OCI-LY3 (cell line): Measurements from ENCODE around the gene FGGY.
"Not testable (repeated sequence)": the region's sequence is repeated elsewhere in the genome, so short reads cannot be mapped to it uniquely, and the experiment has no call there.

Experiments used
- H2AFZ ChIP-seq: fragments of 200-600, 300-600 bp; shearing (Covaris generic); 2 replicates; pipeline ENCODE4 v1.6.0; 2014; ENCODE audit warnings: antibody characterized with exemption, low read depth, low read length
- H3K27ac ChIP-seq: fragments of 200-600, 300-600 bp; sonication (generic); 2 replicates; pipeline ENCODE4 v1.5.1; 2014; ENCODE audit warnings: mild to moderate bottlenecking, low read length, moderate library complexity, mixed read lengths
- H3K27me3 ChIP-seq: fragments of 200-600, 300-600 bp; sonication (generic); 2 replicates; pipeline ENCODE4 v1.6.1; 2014; ENCODE audit warnings: low read depth, low read length, mixed read lengths
- H3K36me3 ChIP-seq: fragments of 200-600, 300-600 bp; sonication (generic); replicated peaks from 2 replicates; pipeline ENCODE3; 2014; ENCODE audit warnings: low read depth, low read length, mixed read lengths
- H3K4me1 ChIP-seq: fragments of 300-600, 200-600 bp; sonication (generic); 2 replicates; pipeline ENCODE4 v1.6.1; 2014; ENCODE audit warnings: low read length, mixed read lengths
- H3K4me2 ChIP-seq: fragments of 200-600, 300-600 bp; sonication (generic); 2 replicates; pipeline ENCODE4 v1.6.1; 2014; ENCODE audit warnings: low read length, mixed read lengths
- H3K4me3 ChIP-seq: fragments of 300-600, 200-600 bp; sonication (generic); 2 replicates; pipeline ENCODE4 v1.5.1; 2014; ENCODE audit warnings: antibody characterized with exemption, mild to moderate bottlenecking, low read length, moderate library complexity
- H3K79me2 ChIP-seq: fragments of 300-600, 200-600 bp; shearing (Covaris generic); 2 replicates; pipeline ENCODE4 v1.6.1; 2014; ENCODE audit warnings: mild to moderate bottlenecking, low read length, mixed read lengths
- H3K9ac ChIP-seq: fragments of 300-600, 200-600 bp; shearing (Covaris generic); 2 replicates; pipeline ENCODE4 v1.6.0; 2014; ENCODE audit warnings: mild to moderate bottlenecking, low read length, moderate library complexity
- H3K9me3 ChIP-seq: fragments of 200-600, 300-600 bp; shearing (Covaris generic); 2 replicates; pipeline ENCODE4 v1.6.1; 2014; ENCODE audit warnings: low read length, mixed read lengths; ENCODE audit not compliant: insufficient read depth
- H4K20me1 ChIP-seq: fragments of 200-600, 300-600 bp; sonication (generic); 2 replicates; pipeline ENCODE4 v1.6.1; 2016; ENCODE audit warnings: low read length, mixed read lengths; ENCODE audit not compliant: insufficient read depth
- CTCF ChIP-seq: fragments of 200-600, 300-600 bp; sonication (generic); IDR thresholded peaks from 2 replicates; pipeline ENCODE4 v1.5.1; 2014; ENCODE audit warnings: antibody characterized with exemption, low read length, low read depth
- EZH2phosphoT487 ChIP-seq: fragments of 200-600 bp; shearing (Covaris generic); IDR thresholded peaks from 2 replicates; pipeline ENCODE4 v1.6.1; 2018; ENCODE audit warnings: antibody characterized with exemption, mixed run types, low read depth

Gene FGGY

DNA sequence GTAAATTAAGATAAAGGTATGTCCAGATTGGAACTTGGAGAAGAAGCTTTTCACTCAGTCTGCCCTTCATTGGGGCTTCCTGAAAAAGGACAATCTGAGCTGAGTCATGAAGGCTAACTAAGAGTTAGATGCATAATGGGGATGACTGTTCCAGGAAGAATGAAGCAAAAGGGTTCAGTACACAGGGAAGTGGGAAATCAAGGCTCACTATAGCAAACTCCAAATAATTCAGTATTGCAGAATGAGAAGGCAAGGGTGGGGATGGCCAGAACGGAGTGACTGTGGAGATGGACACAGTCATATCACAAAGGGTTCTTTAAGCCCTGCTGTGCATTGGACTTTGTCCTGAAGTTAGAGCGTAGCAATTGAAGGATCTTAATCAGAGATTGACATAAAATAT lies 158.3 kb downstream of the FGGY start:
- H3K27me3 ChIP-seq, result no peaks in the 10 kb centered on the region
- H3K79me2 ChIP-seq, result no peaks in the 10 kb centered on the region
- no peaks in the 10 kb centered on the region for H4K20me1 ChIP-seq
- no peak for TF ChIP-seq CTCF
- no peak for TF ChIP-seq EZH2phosphoT487
- H3K27ac ChIP-seq, result no peak overlapping the region
- no peak overlapping the region for H3K9ac ChIP-seq
- H3K4me1 ChIP-seq, result no peaks in the 10 kb centered on the region
- H3K36me3 ChIP-seq, result no peaks in the 10 kb centered on the region
- no peak overlapping the region for H2AFZ ChIP-seq
- no peaks in the 10 kb centered on the region for H3K9me3 ChIP-seq
- H3K4me3 ChIP-seq, result no peak overlapping the region
- H3K4me2 ChIP-seq, result no peak overlapping the region

- Histone ChIP-seq H2AFZ (no peak overlapping the region), H3K27ac (no peak overlapping the region), H3K79me2 (no peaks in the 10 kb centered on the region), H3K9me3 (no peaks in the 10 kb centered on the region), H3K4me3 (no peak overlapping the region), H3K27me3 (no peaks in the 10 kb centered on the region), H4K20me1 (no peaks in the 10 kb centered on the region), H3K4me1 (no peaks in the 10 kb centered on the region), H3K4me2 (no peak overlapping the region), H3K9ac (no peak overlapping the region), H3K36me3 (no peaks in the 10 kb centered on the region)
- TF ChIP-seq CTCF, result no peak
Observed at GRCh38 chr1:59457786-59458185, 160.9 kb downstream of the FGGY start.

GRCh38 chr1:59458884-59459283 lies 162.0 kb downstream of the FGGY start:
- Histone ChIP-seq H3K4me3 (no peak overlapping the region), H3K4me1 (no peaks in the 10 kb centered on the region), H3K79me2 (no peaks in the 10 kb centered on the region), H3K27ac (no peak overlapping the region), H3K9me3 (no peaks in the 10 kb centered on the region), H2AFZ (no peak overlapping the region), H3K4me2 (no peak overlapping the region), H4K20me1 (no peaks in the 10 kb centered on the region), H3K27me3 (no peaks in the 10 kb centered on the region), H3K36me3 (no peaks in the 10 kb centered on the region), H3K9ac (no peak overlapping the region)
- TF ChIP-seq CTCF (no peak), EZH2phosphoT487 (no peak)

DNA sequence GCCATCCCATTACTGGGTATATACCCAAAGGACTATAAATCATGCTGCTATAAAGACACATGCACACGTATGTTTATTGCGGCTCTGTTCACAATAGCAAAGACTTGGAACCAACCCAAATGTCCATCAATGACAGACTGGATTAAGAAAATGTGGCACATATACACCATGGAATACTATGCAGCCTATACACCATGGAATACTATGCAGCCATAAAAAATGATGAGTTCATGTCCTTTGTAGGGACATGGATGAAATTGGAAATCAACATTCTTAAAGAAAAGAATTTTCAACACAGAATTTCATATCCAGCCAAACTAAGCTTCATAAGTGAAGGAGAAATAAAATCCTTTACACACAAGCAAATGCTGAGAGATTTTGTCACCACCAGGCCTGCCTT lies 166.0 kb downstream of the FGGY start:
- H4K20me1 ChIP-seq, H3K9ac ChIP-seq, H3K9me3 ChIP-seq, H3K4me1 ChIP-seq, H2AFZ ChIP-seq, H3K4me2 ChIP-seq, H3K4me3 ChIP-seq, H3K79me2 ChIP-seq, H3K27me3 ChIP-seq, H3K36me3 ChIP-seq, H3K27ac ChIP-seq: not testable (repeated sequence)

DNA sequence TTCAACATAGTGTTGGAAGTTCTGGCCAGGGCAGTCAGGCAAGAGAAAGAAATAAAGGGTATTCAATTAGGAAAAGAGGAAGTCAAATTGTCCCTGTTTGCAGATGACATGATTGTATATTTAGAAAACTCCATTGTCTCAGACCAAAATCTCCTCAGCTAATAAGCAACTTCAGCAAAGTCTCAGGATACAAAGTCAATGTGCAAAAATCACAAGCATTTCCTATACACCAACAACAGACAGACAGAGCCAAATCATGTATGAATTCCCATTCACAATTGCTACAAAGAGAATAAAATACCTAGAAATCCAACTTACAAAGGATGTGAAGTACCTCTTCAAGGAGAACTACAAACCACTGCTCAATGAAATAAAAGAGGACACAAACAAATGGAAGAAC lies 168.6 kb downstream of the FGGY start:
- H2AFZ ChIP-seq, H3K4me1 ChIP-seq, H3K9ac ChIP-seq, H3K4me2 ChIP-seq, H3K9me3 ChIP-seq, H3K27me3 ChIP-seq, H3K79me2 ChIP-seq, H3K27ac ChIP-seq, H4K20me1 ChIP-seq, H3K4me3 ChIP-seq, H3K36me3 ChIP-seq: not testable (repeated sequence)
